Naive thymus-derived CD4-positive, alpha-beta T cell (primary cell): ENCODE data around the gene FABP1. TPM values are rescaled to one million over a fixed set of nuclear protein-coding genes. Genes with fewer than 3 reads are reported as not detected.

Source experiments
- ATAC-seq: fragments of 150-1000 bp; cut with Tn5 transposase; 2 replicates; pipeline ENCODE4 v1.10.0; 2021; ENCODE audit warnings: mild to moderate bottlenecking, moderate library complexity
- CTCF ChIA-PET: fragments of 350-600 bp; sonication (Branson Sonifier 250); formaldehyde crosslinking; loops from one replicate; lab custom pipeline; 2021; ENCODE audit warnings: antibody characterized with exemption; lab: Charles Lee
- POLR2A ChIA-PET: fragments of 350-600 bp; sonication (Branson Sonifier 250); formaldehyde crosslinking; loops from one replicate; lab custom pipeline; 2021; ENCODE audit warnings: antibody characterized with exemption, inconsistent platforms; lab: Charles Lee
- DNase-seq, 9 donors: peaks; one replicate each; pipeline versions ENCODE4 v3.0.0 to v3.0.0-alpha.2; 2020 to 2022; ENCODE audit warnings: mixed read lengths in 1 of 9
- H3K27ac ChIP-seq: one replicate; pipeline ENCODE4 v1.7.0; 2013; ENCODE audit warnings: mild to moderate bottlenecking, low read depth, low read length, moderate library complexity
- H3K27me3 ChIP-seq, 2 donors: one replicate each; pipeline ENCODE4 v1.7.0; 2013; ENCODE audit warnings: low read length in 2 of 2, mild to moderate bottlenecking in 2 of 2, moderate library complexity in 2 of 2; ENCODE audit not compliant: control insufficient read depth in 2 of 2, insufficient read depth in 2 of 2
- H3K36me3 ChIP-seq, 3 experiments: 1 replicate in 2 of 3; 2 replicates in 1 of 3; pipeline ENCODE4 v1.7.0; 2013; ENCODE audit warnings: low read length in 3 of 3, mild to moderate bottlenecking in 3 of 3, moderate library complexity in 1 of 3; ENCODE audit not compliant: insufficient read depth in 3 of 3, control insufficient read depth in 2 of 3
- H3K4me1 ChIP-seq, 2 donors: one replicate each; pipeline ENCODE4 v1.7.0; 2013; ENCODE audit warnings: low read length in 2 of 2, mild to moderate bottlenecking in 2 of 2, moderate library complexity in 1 of 2; ENCODE audit not compliant: control insufficient read depth in 2 of 2, insufficient read depth in 2 of 2
- H3K4me3 ChIP-seq: 2 replicates; pipeline ENCODE4 v1.7.0; 2013; ENCODE audit warnings: mild to moderate bottlenecking, low read length
- H3K9me3 ChIP-seq, 3 experiments: 1 replicate in 2 of 3; 2 replicates in 1 of 3; pipeline ENCODE4 v1.7.0; 2013; ENCODE audit warnings: low read length in 3 of 3; ENCODE audit not compliant: control insufficient read depth in 2 of 3
- H3K27ac Mint-ChIP-seq, 9 donors: one replicate each; pipeline ENCODE4 v1.8.0; 2020 to 2022; ENCODE audit warnings: mixed read lengths in 9 of 9, mild to moderate bottlenecking in 8 of 9, moderate library complexity in 5 of 9, inconsistent platforms in 2 of 9
- H3K27me3 Mint-ChIP-seq, 5 donors: one replicate each; pipeline ENCODE4 v1.8.0; 2021 to 2022; ENCODE audit warnings: mixed read lengths in 5 of 5, mild to moderate bottlenecking in 1 of 5
- H3K36me3 Mint-ChIP-seq, 5 donors: one replicate each; pipeline ENCODE4 v1.8.0; 2020 to 2022; ENCODE audit warnings: mixed read lengths in 5 of 5, mild to moderate bottlenecking in 3 of 5, inconsistent platforms in 1 of 5
- H3K4me1 Mint-ChIP-seq, 7 donors: one replicate each; pipeline ENCODE4 v1.8.0; 2020 to 2022; ENCODE audit warnings: mixed read lengths in 7 of 7, mild to moderate bottlenecking in 3 of 7, inconsistent platforms in 1 of 7
- H3K4me3 Mint-ChIP-seq, 10 donors: one replicate each; pipeline ENCODE4 v1.8.0; 2020 to 2022; ENCODE audit warnings: mild to moderate bottlenecking in 10 of 10, mixed read lengths in 10 of 10, moderate library complexity in 6 of 10, inconsistent platforms in 2 of 10
- H3K9me3 Mint-ChIP-seq, 11 donors: one replicate each; pipeline ENCODE4 v1.8.0; 2020 to 2022; ENCODE audit warnings: mixed read lengths in 11 of 11, mild to moderate bottlenecking in 4 of 11, inconsistent platforms in 1 of 11, moderate library complexity in 1 of 11
- intact Hi-C, 2 donors: fragments of 100-400 bp; cut with micrococcal nuclease; formaldehyde crosslinking; loops; one replicate each; pipeline ENCODE4 v1.15.1; 2023
- polyA plus RNA-seq, 2 donors: library from polyadenylated mRNA; unstranded; fragments of 300-500 nt; fragmentation: Illumina TruSeq; gene quantifications; one replicate each; pipeline ENCODE4 v1.2.3, GENCODE V29; 2021
- total RNA-seq, 6 experiments: library from RNA in 5 of 6; stranded (reverse) in 5 of 6; gene quantifications; 1 replicate in 5 of 6; 2 replicates in 1 of 6; pipeline ENCODE4 v1.2.3 and lab custom pipeline; 2021 to 2026

Gene FABP1
- total and polyA plus RNA-seq, 7 experiments from 2014 or later: not detected

- no peaks in the 10 kb centered on the region for H3K27me3 Mint-ChIP-seq
- POLR2A ChIA-PET: no interaction called here
- peaks cover 11 to 36% (median 29%) of the 10 kb centered on the region in 7 donors for H3K4me1 Mint-ChIP-seq
- intact Hi-C loops: no loop called here
- Histone ChIP-seq H3K36me3 (no peaks in the 10 kb centered on the region), H3K4me3 (no peak overlapping the region), H3K4me1 (peaks cover 0 to 19% of the 10 kb centered on the region in 2 donors), H3K27me3 (no peaks in the 10 kb centered on the region), H3K9me3 (no peaks in the 10 kb centered on the region), H3K27ac (no peak overlapping the region)
- H3K27ac Mint-ChIP-seq: no peak overlapping the region
- CTCF ChIA-PET: no interaction called here
- no peak overlapping the region for H3K4me3 Mint-ChIP-seq
- peaks cover 0 to 5% (median 0%) of the 10 kb centered on the region in 5 donors for H3K36me3 Mint-ChIP-seq
- ATAC-seq (no peak), DNase-seq (no peak)
- H3K9me3 Mint-ChIP-seq: peaks cover 0 to 4% (median 0%) of the 10 kb centered on the region in 11 donors
Observed at GRCh38 chr2:88087073-88087472, 40.8 kb downstream of the FABP1 start.

- peaks cover 10 to 29% (median 25%) of the 10 kb centered on the region in 7 donors for H3K4me1 Mint-ChIP-seq
- ATAC-seq: no peak
Observed at GRCh38 chr2:88086401-88086800, 41.5 kb downstream of the FABP1 start.

GRCh38 chr2:88085602-88086001 is 42.3 kb downstream of the FABP1 start:
- peaks cover 3 to 21% (median 17%) of the 10 kb centered on the region in 7 donors for H3K4me1 Mint-ChIP-seq
- Histone ChIP-seq H3K4me1 (peaks cover 0 to 11% of the 10 kb centered on the region in 2 donors), H3K36me3 (no peaks in the 10 kb centered on the region), H3K4me3 (no peak overlapping the region), H3K9me3 (no peaks in the 10 kb centered on the region), H3K27ac (no peak overlapping the region), H3K27me3 (no peaks in the 10 kb centered on the region)
- H3K27me3 Mint-ChIP-seq: no peaks in the 10 kb centered on the region
- ChIA-PET CTCF (interaction anchor here (0.6 kb wide), 1 partner anchor 147 kb away, joined by 6 read pairs; no protein-coding TSS in a partner anchor), POLR2A (interaction anchor here (0.6 kb wide), 1 partner anchor 12 kb away, joined by 4 read pairs; no protein-coding TSS in a partner anchor)
- H3K4me3 Mint-ChIP-seq: no peak overlapping the region
- DNase-seq (no peak), ATAC-seq (no peak)
- H3K27ac Mint-ChIP-seq: peak overlapping the region in 1 of 9 donors; percentile 34
- no peaks in the 10 kb centered on the region for H3K36me3 Mint-ChIP-seq
- intact Hi-C loops: no loop called here
- H3K9me3 Mint-ChIP-seq: peaks cover 0 to 2% (median 0%) of the 10 kb centered on the region in 11 donors

More at GRCh38 chr2:88086401-88086800, 41.5 kb downstream of the FABP1 start:
- Histone ChIP-seq H3K27me3 (no peaks in the 10 kb centered on the region), H3K9me3 (no peaks in the 10 kb centered on the region), H3K27ac (no peak overlapping the region), H3K4me1 (peaks cover 0 to 19% of the 10 kb centered on the region in 2 donors), H3K36me3 (no peaks in the 10 kb centered on the region), H3K4me3 (no peak overlapping the region)
- Mint-ChIP-seq H3K27me3 (no peaks in the 10 kb centered on the region), H3K9me3 (peaks cover 0 to 3% (median 0%) of the 10 kb centered on the region in 11 donors), H3K36me3 (peaks cover 0 to 5% (median 0%) of the 10 kb centered on the region in 5 donors), H3K4me3 (no peak overlapping the region), H3K27ac (peak overlapping the region in 2 of 9 donors; percentile 37 to 38)
- POLR2A ChIA-PET: no interaction called here
- DNase-seq: no peak
- intact Hi-C loops: no loop called here
- CTCF ChIA-PET: no interaction called here

GRCh38 chr2:88085099-88085498 is 42.8 kb downstream of the FABP1 start:
- H3K27ac ChIP-seq: no peak overlapping the region
- Mint-ChIP-seq H3K36me3 (no peaks in the 10 kb centered on the region), H3K4me3 (no peak overlapping the region), H3K27ac (no peak overlapping the region), H3K4me1 (peaks cover 0 to 16% (median 12%) of the 10 kb centered on the region in 7 donors), H3K27me3 (no peaks in the 10 kb centered on the region), H3K9me3 (peaks cover 0 to 2% (median 0%) of the 10 kb centered on the region in 11 donors)
- no peaks in the 10 kb centered on the region for H3K9me3 ChIP-seq
- intact Hi-C loops: no loop called here
- ATAC-seq (no peak), DNase-seq (no peak)
- no peak overlapping the region for H3K4me3 ChIP-seq
- CTCF ChIA-PET: interaction anchor here (0.6 kb wide), 1 partner anchor 147 kb away, joined by 6 read pairs; no protein-coding TSS in a partner anchor
- POLR2A ChIA-PET: interaction anchor here (0.6 kb wide), 1 partner anchor 12 kb away, joined by 4 read pairs; no protein-coding TSS in a partner anchor
- H3K4me1 ChIP-seq: peaks cover 0 to 6% of the 10 kb centered on the region in 2 donors
- H3K27me3 ChIP-seq: no peaks in the 10 kb centered on the region
- no peaks in the 10 kb centered on the region for H3K36me3 ChIP-seq

- no peaks in the 10 kb centered on the region for H3K36me3 ChIP-seq
- ChIA-PET CTCF (interaction anchor here (0.5 to 1.6 kb wide), 2 partner anchors 23 to 269 kb away, joined by 3 to 5 read pairs; no protein-coding TSS in a partner anchor), POLR2A (no interaction called here)
- H3K27ac ChIP-seq: no peak overlapping the region
- H3K9me3 ChIP-seq: no peaks in the 10 kb centered on the region
- Mint-ChIP-seq H3K4me1 (no peaks in the 10 kb centered on the region), H3K4me3 (no peak overlapping the region), H3K9me3 (no peaks in the 10 kb centered on the region), H3K27ac (no peak overlapping the region), H3K36me3 (no peaks in the 10 kb centered on the region), H3K27me3 (no peaks in the 10 kb centered on the region)
- no peaks in the 10 kb centered on the region for H3K27me3 ChIP-seq
- no peak for ATAC-seq
- no peak for DNase-seq
- intact Hi-C loops: no loop called here
- no peaks in the 10 kb centered on the region for H3K4me1 ChIP-seq
- no peak overlapping the region for H3K4me3 ChIP-seq
Observed at GRCh38 chr2:88082781-88083180, 45.1 kb downstream of the FABP1 start.

GRCh38 chr2:88081924-88082608 is 45.8 kb downstream of the FABP1 start:
- ChIA-PET CTCF (interaction anchor here (0.5 to 1.6 kb wide), 3 partner anchors 21 to 270 kb away, joined by 3 to 5 read pairs (median 5); no protein-coding TSS in a partner anchor), POLR2A (no interaction called here)
- no peak overlapping the region for H3K27ac ChIP-seq
- DNase-seq (no peak), ATAC-seq (no peak)
- H3K27me3 ChIP-seq: no peaks in the 10 kb centered on the region
- H3K4me3 Mint-ChIP-seq: no peak overlapping the region
- no peaks in the 10 kb centered on the region for H3K9me3 Mint-ChIP-seq
- no peak overlapping the region for H3K4me3 ChIP-seq
- H3K4me1 ChIP-seq: no peaks in the 10 kb centered on the region
- intact Hi-C loops: no loop called here
- H3K27ac Mint-ChIP-seq: no peak overlapping the region
- no peaks in the 10 kb centered on the region for H3K4me1 Mint-ChIP-seq
- H3K27me3 Mint-ChIP-seq: no peaks in the 10 kb centered on the region
- H3K9me3 ChIP-seq: no peaks in the 10 kb centered on the region
- H3K36me3 ChIP-seq: no peaks in the 10 kb centered on the region
- H3K36me3 Mint-ChIP-seq: no peaks in the 10 kb centered on the region
